Mammary microvascular endothelial cell (primary cell): ENCODE data around the gene FKBP1B. TPM values are rescaled to one million over a fixed set of nuclear protein-coding genes. Genes with fewer than 3 reads are reported as not detected.

Source experiments
- total RNA-seq: library from RNA; depleted of rRNA; stranded (reverse); fragments of >200 nt; gene quantifications from 2 replicates; pipeline ENCODE4 v1.2.3, GENCODE V29; 2015

Gene FKBP1B
- total RNA-seq, result 15.6 and 21.6 TPM in 2 replicates

DNA sequence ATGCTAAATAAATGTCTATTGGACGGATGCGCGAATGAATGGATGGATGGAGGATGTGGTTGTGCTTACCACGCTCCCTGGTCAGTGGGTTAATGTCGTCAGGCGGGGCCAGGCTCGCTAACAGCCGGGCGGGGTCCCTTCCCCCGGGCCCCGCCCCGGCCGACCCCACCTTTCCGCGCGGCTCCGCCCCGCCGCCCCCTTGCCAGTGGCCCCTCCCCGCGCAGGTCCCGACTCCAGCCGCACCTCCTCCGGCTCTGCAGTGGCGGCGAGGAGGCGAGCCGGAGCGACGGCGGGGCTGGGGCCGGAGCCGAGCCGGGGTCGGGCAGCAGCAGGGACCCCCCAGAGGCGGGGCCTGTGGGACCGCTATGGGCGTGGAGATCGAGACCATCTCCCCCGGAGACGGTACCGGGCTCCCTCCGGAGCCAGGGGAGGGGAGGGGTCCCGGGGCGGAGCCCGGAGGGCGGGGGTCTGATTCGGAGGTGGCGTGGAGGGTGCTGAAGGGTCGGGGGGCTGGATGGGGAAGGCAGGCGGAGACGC lies at the start of gene FKBP1B:
TSS of gene FKBP1B (plus strand) at position 257 of the 537 bp plus-strand sequence. CDS start at position 366, 109 bp downstream.

DNA sequence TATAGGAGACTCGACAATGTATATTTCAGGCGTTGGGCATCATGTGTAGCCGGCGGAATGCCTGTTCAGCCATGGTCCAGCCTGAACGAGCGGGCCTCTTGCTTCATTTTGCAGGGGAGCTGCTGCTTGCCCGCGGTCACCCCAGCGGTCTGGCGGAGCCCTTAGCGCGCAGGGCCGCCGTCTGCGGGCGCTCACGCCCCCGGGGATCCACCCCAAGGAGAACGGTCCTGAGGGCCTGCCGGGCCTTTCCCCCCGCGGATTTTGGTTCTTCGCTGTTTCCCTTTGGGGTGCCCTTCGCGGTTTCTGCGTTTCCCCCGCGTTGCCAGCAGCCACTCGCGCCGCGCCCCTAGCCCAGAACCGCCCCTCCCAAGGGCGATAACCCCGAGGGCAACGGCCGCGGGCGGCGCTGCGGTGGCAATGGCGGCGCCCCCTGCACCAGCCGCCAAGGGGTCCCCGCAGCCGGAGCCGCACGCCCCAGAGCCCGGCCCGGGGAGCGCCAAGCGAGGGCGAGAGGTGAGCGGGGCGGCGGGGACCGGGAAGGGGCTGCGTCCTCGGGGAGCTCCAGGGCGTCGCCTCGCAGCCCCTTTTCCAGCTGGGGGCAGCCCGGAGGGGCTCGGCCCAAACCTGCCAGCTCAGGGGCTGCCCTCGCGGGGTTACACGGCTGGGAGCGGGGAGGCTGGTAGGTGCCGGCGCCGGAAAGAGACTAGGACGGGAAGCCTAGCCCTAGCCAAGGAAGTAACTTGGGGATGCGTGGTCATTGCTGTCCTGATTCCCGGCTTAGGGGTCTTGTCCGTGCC lies 39.7 kb upstream of the FKBP1B start, which contains the start of gene MFSD2B:
TSS of gene MFSD2B (plus strand) at position 406 of the 797 bp plus-strand sequence. CDS start at position 418, 12 bp downstream.

GRCh38 chr2:24046930-24047702 lies 2.4 kb upstream of the FKBP1B start, which contains the start of gene WDCP:
Gene WDCP (minus strand): TSS chr2:24047391. CDS start chr2:24039494, 7,897 bp downstream.

GRCh38 chr2:24075915-24076848 lies 26.6 kb downstream of the FKBP1B start, which contains the start of gene SF3B6:
Gene SF3B6 (minus strand): TSS chr2:24076326. CDS start chr2:24076229, 97 bp downstream.

GRCh38 chr2:24084386-24085199 lies 35.1 kb downstream of the FKBP1B start, which contains the start of gene TP53I3:
Gene TP53I3 (minus strand): TSS chr2:24084834. CDS start chr2:24084326, 508 bp downstream.

Other genes with a start within 250 kb of the FKBP1B start
- 4.7 and 5.1 TPM in 2 replicates for gene ATAD2B, start 122.6 kb upstream of the FKBP1B start, total RNA-seq
- gene UBXN2A, start 109.3 kb upstream of the FKBP1B start, total RNA-seq, result 9.9 and 17.1 TPM in 2 replicates
- 0.20 and 0.59 TPM in 2 replicates for gene MFSD2B, start 39.7 kb upstream of the FKBP1B start, total RNA-seq
- 10.6 and 12.1 TPM in 2 replicates for gene WDCP, start 2.4 kb upstream of the FKBP1B start, total RNA-seq
- 196 and 209 TPM in 2 replicates for gene SF3B6, start 26.6 kb downstream of the FKBP1B start, total RNA-seq
- gene TP53I3, start 35.1 kb downstream of the FKBP1B start, total RNA-seq, result 114 and 133 TPM in 2 replicates
- gene PFN4, start 73.6 kb downstream of the FKBP1B start, total RNA-seq, result 0.69 TPM in 1 of 2 replicates, not detected in the other
- 1.1 and 2.0 TPM in 2 replicates for gene FAM228B, start 73.7 kb downstream of the FKBP1B start, total RNA-seq
- 0.07 and 2.4 TPM in 2 replicates for gene FAM228A, start 125.3 kb downstream of the FKBP1B start, total RNA-seq